Transverse colon (tissue), 4 donors: Measurements from ENCODE around the gene LILRB4. TPM values are rescaled to one million over a fixed set of nuclear protein-coding genes. Genes with fewer than 3 reads are reported as not detected.
A peak's percentile ranks its signal among the peaks of the same experiment; 100 is the strongest.
"Not testable (repeated sequence)": the region's sequence is repeated elsewhere in the genome, so short reads cannot be mapped to it uniquely, and the experiment has no call there.

Experiments used
- DNase-seq: peaks from one replicate; pipeline ENCODE4 v3.0.0-alpha.2; 2019
- H3K27ac ChIP-seq, 4 donors: fragments of 200-600 bp; sonication (generic); 2 replicates each; pipeline ENCODE4 v1.5.1; 2016 to 2018; ENCODE audit warnings: inconsistent platforms in 4 of 4
- H3K27me3 ChIP-seq: fragments of 200-600 bp; sonication (generic); 2 replicates; pipeline ENCODE4 v1.5.1; 2017; ENCODE audit warnings: inconsistent platforms
- H3K36me3 ChIP-seq, 4 donors: fragments of 200-600 bp; sonication (generic); 2 replicates each; pipeline ENCODE4 v1.5.1; 2017 to 2019; ENCODE audit warnings: inconsistent platforms in 4 of 4
- H3K4me1 ChIP-seq, 4 donors: fragments of 200-600 bp; sonication (generic); 2 replicates each; pipeline ENCODE4 v1.5.1; 2017 to 2020; ENCODE audit warnings: inconsistent platforms in 4 of 4
- H3K4me3 ChIP-seq, 4 donors: fragments of 200-600 bp; sonication (generic); 1 replicate in 1 of 4; 2 replicates in 3 of 4; pipeline versions ENCODE4 v1.5.1 to v1.6.1; 2017 to 2019; ENCODE audit warnings: inconsistent platforms in 4 of 4
- H3K9me3 ChIP-seq, 2 donors: fragments of 200-600 bp; sonication (generic); 2 replicates each; pipeline ENCODE4 v1.5.1; 2017 to 2019; ENCODE audit warnings: inconsistent platforms in 2 of 2
- CTCF ChIP-seq, 5 experiments: fragments of 200-600 bp in 3 of 5; fragments of 450-650 bp in 2 of 5; sonication (generic) in 3 of 5; IDR thresholded peaks; 1 replicate in 2 of 5; 2 replicates in 3 of 5; pipeline ENCODE4 v1.5.1; 2016 to 2017; ENCODE audit warnings: antibody characterized with exemption in 5 of 5, inconsistent platforms in 3 of 5, mild to moderate bottlenecking in 2 of 5, moderate library complexity in 1 of 5
- EP300 ChIP-seq: sonication (generic); formaldehyde crosslinking; IDR thresholded peaks from one replicate; pipeline ENCODE4 v1.6.1; 2017; ENCODE audit warnings: antibody characterized with exemption, low read depth
- POLR2A ChIP-seq: fragments of 450-650 bp; IDR thresholded peaks from one replicate; pipeline ENCODE4 v1.6.1; 2016; ENCODE audit warnings: antibody characterized with exemption, mild to moderate bottlenecking, moderate library complexity
- POLR2AphosphoS5 ChIP-seq, 3 donors: sonication (generic); formaldehyde crosslinking; IDR thresholded peaks; one replicate each; pipeline ENCODE4 v1.6.1; 2016; ENCODE audit warnings: antibody characterized with exemption in 3 of 3
- WGBS, 2 donors: methylation state at CpG; one replicate each; pipeline ENCODE4 v1.1.5; 2018; ENCODE audit warnings: low coverage in 1 of 2; 5-methylcytosine and 5-hydroxymethylcytosine counted together
- in situ Hi-C, 4 donors: fragments of 200-750 bp; cut with MboI; loops; one replicate each; pipeline versions ENCODE4 v1.15.0 to v1.15.1; 2017; ENCODE audit warnings: low sequenced_read_pairs in 3 of 4, low pct_ligation_motif_present in 1 of 4, low pct_unique_long_range_greater_than_20kb in 1 of 4
- intact Hi-C: fragments of 100-400 bp; cut with DNase I; formaldehyde crosslinking; loops from one replicate; pipeline ENCODE4 v1.15.1; 2023; ENCODE audit warnings: low total_unique reads
- total RNA-seq, 4 donors: library from RNA; depleted of rRNA; stranded (reverse); fragments of >200 nt; gene quantifications; one replicate each; pipeline ENCODE4 v1.1.0, GENCODE V29; 2016

The LILRB4 gene
- total RNA-seq, 4 donors from 2014 or later: 1.8 to 47.1 (median 4.0) TPM; not detected in 1

- H3K4me1 ChIP-seq: no peaks in the 10 kb centered on the region
- in situ Hi-C loops (no loop called here), intact Hi-C loops (no loop called here)
- H3K4me3 ChIP-seq: no peak overlapping the region
- no peak for TF ChIP-seq POLR2AphosphoS5 (IDR thresholded peaks at IDR 0.05)
- no peak for TF ChIP-seq EP300
- TF ChIP-seq CTCF (IDR thresholded peaks at IDR 0.05): no peak
- no peak for TF ChIP-seq POLR2A
- DNase-seq: no peak
- no peaks in the 10 kb centered on the region for H3K9me3 ChIP-seq
- H3K36me3 ChIP-seq: no peaks in the 10 kb centered on the region
- H3K27me3 ChIP-seq: no peaks in the 10 kb centered on the region
- no peak overlapping the region for H3K27ac ChIP-seq
- 92 to 95% methylated on average over 11 to 18 of the region's 18 CpGs for WGBS, 2 donors
Observed at GRCh38 chr19:54638683-54639082, 24.1 kb upstream of the LILRB4 start.

GRCh38 chr19:54642953-54643352, 19.8 kb upstream of the LILRB4 start:
- intact Hi-C loops, H3K9me3 ChIP-seq, in situ Hi-C loops, DNase-seq, H3K27me3 ChIP-seq, H3K36me3 ChIP-seq, H3K4me1 ChIP-seq, H3K27ac ChIP-seq, H3K4me3 ChIP-seq: not testable (repeated sequence)
- WGBS, 2 donors: 54% methylated on average over 5 of the region's 5 CpGs; no CpG with 5 or more reads in 1 of the 2 donors

GRCh38 chr19:54643583-54643982, 19.2 kb upstream of the LILRB4 start:
- H3K4me1 ChIP-seq, in situ Hi-C loops, H3K4me3 ChIP-seq, intact Hi-C loops, H3K9me3 ChIP-seq, H3K27me3 ChIP-seq, H3K36me3 ChIP-seq, DNase-seq: not testable (repeated sequence)
- 75 to 77% methylated on average over 4 to 6 of the region's 6 CpGs for WGBS, 2 donors
- H3K27ac ChIP-seq: peak overlapping the region in 2 of 4 donors; percentile 25 to 37

- WGBS, 2 donors: 70% methylated on average over 5 of the region's 5 CpGs; no CpG with 5 or more reads in 1 of the 2 donors
- no peaks in the 10 kb centered on the region for H3K9me3 ChIP-seq
- peak; percentile 32 for DNase-seq
- H3K27ac ChIP-seq: peak overlapping the region in 2 of 4 donors; percentile 25 to 37
- no peaks in the 10 kb centered on the region for H3K36me3 ChIP-seq
- no peak for TF ChIP-seq POLR2A
- TF ChIP-seq CTCF (IDR thresholded peaks at IDR 0.05): no peak
- TF ChIP-seq POLR2AphosphoS5 (IDR thresholded peaks at IDR 0.05): no peak
- no peak for TF ChIP-seq EP300
- in situ Hi-C loops (no loop called here), intact Hi-C loops (no loop called here)
- H3K4me1 ChIP-seq: no peaks in the 10 kb centered on the region
- no peak overlapping the region for H3K4me3 ChIP-seq
- no peaks in the 10 kb centered on the region for H3K27me3 ChIP-seq
Observed at GRCh38 chr19:54644056-54644455, 18.7 kb upstream of the LILRB4 start.

GRCh38 chr19:54646331-54646841, 16.4 kb upstream of the LILRB4 start:
- intact Hi-C loops (no loop called here), in situ Hi-C loops (no loop called here)
- Histone ChIP-seq H3K27ac (no peak overlapping the region), H3K4me3 (no peak overlapping the region), H3K4me1 (no peaks in the 10 kb centered on the region), H3K27me3 (peaks cover 4% of the 10 kb centered on the region), H3K9me3 (no peaks in the 10 kb centered on the region), H3K36me3 (no peaks in the 10 kb centered on the region)
- DNase-seq: no peak
- 82 to 86% methylated on average over 5 to 19 of the region's 19 CpGs for WGBS, 2 donors
- no peak for TF ChIP-seq POLR2AphosphoS5 (IDR thresholded peaks at IDR 0.05)
- no peak for TF ChIP-seq EP300
- TF ChIP-seq CTCF (IDR thresholded peaks at IDR 0.05): no peak
- no peak for TF ChIP-seq POLR2A
